ENCODE results near the gene PHF13. TPM values are rescaled to one million over a fixed set of nuclear protein-coding genes. Genes with fewer than 3 reads are reported as not detected.
"Not testable (repeated sequence)": the region's sequence is repeated elsewhere in the genome, so short reads cannot be mapped to it uniquely, and the experiment has no call there.

PHF13 gene
- total RNA-seq, 1 donor from 2014 or later = 13.3 TPM

DNA sequence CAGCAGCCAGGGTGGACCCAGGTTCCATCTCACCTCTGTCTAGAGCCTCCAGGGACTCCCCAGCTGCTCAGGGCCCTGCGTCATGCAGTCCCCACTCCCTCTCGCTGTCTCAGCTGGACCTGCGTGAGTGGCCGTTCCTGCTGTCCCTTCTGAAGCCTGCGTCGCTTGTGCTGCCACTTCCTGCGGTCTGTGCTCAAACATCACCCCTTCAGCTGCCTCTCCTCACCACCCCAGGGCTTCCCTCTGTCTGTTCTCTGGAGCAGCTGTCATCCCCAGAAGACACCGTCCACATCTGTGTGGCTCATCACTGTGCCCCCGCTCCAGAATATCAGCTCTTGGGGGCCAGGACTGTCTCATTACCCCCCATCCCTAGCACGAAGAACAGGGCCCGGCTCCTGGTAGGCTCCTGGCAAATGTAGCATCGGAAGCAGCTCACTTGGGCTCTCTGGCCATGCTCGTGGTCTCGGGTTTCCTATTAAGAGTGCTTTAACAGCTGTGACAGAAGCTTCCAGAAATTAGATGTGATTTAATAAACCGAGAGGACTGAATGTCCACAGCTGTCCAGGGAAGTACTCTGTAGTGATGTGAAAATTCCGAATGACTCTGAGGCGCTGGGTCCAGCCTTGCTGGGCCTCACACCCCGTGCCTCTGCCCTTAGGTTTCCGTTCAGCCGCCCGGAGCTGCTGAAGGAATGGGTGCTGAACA is 14.5 kb downstream of the PHF13 start:
- DNase-seq (ENCODE audit: low spot score) = no peak

DNA sequence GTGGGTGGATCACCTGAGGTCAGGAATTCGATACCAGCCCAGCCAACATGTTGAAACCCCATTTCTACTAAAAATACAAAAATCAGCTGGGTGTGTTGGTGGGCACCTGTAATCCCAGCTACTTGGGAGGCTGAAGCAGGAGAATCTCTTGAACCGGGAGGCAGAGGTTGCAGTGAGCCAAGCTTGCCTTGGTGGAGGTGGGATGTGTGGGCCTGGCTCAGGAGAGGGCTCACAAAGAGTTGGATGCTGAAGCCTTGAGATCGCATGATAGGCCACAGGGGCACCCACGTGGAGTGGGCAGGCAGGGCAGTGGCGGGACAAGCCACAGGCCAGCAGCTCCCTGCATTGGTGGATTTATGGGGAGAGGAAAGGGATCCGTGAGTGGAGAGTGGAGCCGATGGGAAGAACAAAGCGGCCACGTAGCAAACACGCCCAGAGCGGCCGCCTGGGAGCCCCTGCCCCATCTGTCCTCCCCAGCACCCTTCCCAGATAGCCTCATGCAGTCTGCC is 15.5 kb downstream of the PHF13 start:
- no peak for DNase-seq (ENCODE audit: low spot score)

DNA sequence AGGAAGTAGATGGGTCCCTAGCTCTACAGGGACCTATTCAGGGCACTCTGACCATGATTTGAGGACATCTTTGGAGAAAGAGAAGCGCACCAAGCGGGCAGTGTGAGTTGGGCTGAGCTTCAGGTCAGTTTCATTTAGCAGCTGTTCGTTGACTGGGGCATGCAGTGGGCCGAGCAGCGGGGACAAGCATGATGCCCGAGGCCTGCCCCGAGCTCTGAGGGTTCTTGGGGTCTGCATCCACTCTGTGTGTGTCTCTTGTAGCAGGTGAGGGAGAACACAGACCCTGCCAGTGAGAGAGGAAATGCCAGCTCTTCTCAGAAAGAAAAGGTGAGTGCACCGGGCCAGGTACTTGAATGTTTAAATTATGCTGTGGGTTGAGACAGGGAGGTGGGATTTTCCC is 16.5 kb downstream of the PHF13 start:
- no peak for DNase-seq (ENCODE audit: low spot score)

DNA sequence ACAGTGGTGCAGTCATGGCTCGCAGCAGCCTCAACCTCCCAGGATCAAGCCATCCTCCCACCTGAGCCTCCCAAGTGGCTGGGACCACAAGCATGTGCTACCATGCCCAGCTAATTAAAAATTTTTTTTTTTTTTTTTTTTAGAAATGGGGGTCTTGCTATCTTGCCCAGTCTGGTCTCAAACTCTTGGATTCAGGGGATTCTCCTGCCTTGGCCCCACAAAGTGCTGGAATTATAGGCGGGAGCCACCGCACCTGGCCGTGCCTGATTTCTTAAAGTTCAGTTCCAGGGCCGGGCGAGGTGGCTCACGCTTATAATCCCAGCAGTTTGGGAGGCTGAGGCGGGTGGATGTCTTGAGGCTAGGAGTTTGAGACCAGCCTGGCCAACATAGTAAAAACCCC is 17.5 kb downstream of the PHF13 start:
- no peak for DNase-seq (ENCODE audit: low spot score)

DNA sequence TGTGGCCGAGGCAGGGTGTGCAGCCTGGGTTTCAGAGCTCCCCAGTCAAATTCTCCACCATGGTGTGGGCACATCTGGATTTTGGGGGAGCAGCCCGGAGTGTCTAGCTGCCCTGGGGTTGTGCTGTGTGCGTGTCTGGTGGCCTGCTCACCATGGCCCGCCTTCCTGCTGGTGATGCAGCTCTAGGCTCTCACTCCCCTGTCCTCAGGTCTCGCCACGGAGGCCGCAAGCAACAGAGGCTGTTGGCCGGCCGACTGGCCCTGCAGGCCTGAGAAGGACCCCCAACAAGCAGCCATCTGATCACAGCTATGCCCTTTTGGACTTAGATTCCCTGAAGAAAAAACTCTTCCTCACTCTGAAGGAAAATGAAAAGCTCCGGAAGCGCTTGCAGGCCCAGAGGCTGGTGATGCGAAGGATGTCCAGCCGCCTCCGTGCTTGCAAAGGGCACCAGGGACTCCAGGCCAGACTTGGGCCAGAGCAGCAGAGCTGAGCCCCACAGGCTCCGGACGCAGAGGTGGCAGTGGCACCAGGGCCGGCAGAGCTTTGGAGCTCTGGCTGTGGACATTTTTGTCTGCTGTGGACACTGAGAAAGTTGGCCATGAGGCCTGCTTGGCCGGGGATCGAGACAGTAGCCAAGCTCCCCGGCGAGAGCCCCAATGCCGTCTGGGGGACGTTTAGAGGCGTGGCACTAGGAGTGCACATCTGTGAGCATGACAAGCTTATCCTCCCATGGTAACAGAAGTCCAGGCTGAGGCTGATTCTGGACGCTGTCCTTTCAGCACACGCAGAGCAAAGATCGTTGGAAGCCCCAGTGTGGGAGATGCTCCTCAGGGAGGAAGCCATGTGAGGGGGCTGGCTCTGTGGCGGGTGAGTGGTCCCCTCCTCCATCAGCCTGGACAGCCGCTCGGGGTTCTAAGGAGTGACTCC is 19.3 kb downstream of the PHF13 start:
- DNase-seq (ENCODE audit: low spot score) = no peak

DNA sequence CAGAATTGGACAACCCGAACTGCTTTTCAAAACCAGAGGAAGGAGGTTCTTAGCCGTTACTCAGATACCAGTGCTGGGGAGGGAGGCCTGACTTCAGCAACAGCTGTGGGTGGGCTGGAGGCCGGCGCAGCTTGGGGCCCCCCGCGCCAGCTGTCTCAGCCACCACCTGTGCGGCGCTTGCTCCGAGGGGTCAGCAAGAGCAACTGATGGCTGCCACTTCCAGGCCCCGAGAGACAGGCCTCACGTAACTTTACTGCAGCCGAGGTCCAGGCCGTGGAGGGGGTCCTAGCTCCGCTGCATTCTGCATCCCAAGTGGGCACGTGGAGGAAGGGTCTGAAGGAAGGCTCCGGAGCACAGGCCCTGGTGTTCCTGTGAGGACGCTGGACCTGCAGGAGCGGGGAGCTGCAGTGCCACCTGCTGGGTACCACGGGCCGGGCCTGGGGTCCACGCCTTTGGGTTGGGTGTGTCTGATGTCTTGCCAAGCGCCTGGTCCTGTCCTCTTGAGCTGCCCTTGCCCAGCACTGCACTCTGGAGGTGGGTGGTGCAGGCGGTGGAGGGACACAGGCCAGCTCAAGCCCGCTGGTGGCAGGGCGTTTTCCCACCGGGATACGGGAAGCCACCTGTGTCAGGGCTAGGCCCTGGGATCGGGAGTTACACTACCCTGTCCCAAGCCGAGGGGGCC is 21.0 kb downstream of the PHF13 start:
- DNase-seq (ENCODE audit: low spot score) = no peak

DNA sequence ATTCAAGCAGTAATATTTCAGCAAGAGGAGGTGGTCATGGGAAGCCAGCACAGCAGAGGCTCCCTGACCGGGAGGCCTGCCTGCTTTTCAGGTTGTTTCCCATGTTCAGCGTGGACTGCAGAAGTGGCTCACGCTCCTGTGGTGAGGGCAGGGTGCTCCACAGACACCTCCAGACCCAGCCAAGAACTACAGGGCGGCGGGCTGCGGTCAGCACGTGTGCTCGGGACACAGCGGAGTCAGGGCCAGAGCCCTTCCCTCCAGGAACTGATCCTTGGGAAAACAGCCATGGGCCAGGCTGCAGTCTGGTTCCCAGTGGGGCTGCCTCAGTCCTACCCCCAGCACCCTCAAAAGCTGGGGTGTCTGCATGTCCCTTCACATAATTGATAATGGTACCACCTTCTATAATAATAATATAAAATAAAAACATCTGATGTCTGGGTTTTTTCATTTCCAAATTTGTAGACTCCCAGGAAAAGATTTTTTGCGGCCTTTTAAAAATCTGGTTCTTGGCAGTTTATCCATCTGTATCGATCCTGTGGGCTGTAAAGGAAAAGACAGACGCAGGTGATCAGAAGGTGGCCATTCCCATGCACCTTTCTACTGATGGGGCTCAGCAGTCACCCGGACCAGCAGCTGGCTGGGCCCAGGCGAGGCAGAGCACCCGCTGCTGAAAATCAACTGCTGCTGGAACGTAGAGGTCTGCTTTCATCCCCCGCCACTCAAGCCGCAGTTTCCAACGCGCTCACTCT is 21.8 kb downstream of the PHF13 start:
- no peak for DNase-seq (ENCODE audit: low spot score)

DNA sequence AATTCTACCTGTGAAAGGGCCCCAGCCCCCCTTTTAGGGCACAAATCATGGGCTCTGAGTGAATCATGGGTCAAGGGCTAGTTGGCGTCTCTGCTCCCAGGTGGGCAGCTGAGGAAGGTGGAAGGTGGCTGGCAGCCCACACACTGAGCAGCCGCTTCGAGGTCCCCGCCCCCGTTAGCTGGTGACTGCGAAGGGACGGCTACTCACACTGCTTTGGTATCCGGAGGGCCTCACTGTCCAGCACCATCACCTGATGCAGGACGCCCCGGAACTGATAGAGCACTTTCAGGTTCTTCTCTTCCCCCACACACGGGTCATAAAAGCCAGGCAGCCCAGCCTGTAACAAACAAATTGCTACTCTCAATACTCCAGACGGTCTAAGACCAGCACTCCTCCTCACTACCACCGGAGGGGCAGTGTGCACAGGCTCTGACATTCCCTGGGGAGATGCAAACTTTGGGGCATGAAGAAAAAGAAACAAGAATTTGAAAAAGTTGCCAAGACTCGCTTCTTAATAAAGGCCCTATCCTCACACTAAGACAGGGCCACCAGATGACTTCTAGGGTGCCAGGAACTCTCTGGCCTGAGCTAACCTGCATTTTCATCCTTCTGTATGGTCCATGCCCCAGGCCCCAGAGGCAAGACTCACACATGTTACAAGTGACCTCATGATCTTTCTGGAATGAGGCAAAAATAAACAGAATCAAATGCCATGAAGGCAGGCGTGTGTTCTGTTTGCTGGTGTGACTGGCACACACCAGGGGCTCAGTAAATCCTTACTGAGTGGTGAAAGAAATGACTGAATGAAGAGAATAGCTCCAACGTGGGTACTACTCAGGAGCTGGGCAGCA is 22.6 kb downstream of the PHF13 start:
- no peak for DNase-seq (ENCODE audit: low spot score)

DNA sequence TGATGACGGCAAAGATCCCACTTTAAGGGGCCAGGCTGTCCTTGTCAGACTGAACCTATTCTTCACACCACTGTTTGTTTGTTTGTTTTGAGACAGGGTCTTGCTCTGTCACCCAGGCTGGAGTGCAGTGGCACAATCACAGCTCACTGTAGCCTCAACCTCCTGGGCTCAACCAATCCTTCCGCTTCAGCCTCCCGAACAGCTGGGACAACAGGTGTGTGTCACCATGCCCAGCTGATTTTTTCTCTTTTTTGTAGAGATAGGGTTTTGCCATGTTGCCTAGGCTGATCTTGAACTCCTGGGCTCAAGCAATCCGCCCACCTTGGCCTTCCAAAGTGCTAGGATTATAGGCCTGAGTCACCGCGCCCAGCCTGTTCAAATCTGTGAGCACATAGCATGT is 23.2 kb downstream of the PHF13 start:
- not testable (repeated sequence) for DNase-seq (ENCODE audit: low spot score)

DNA sequence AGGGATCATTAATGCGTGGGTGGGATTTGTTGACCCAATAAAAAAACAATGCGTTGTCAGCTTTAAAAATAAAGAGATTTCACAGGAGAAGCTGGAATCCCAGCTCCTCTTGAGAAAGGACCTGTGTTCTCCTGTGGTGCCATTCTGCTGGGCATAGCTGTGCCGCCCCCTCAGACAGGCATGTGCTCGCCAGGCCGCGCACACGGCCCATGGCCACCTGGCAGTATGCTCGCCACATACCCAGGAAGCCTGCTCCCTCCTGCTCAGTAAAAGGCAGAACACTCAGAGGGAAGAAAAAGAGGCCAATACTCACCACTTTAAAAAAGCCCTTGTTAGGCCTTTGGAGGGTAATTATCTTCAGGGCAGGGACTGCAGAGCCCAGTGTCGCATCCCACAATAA is 24.2 kb downstream of the PHF13 start:
- no peak for DNase-seq (ENCODE audit: low spot score)

DNA sequence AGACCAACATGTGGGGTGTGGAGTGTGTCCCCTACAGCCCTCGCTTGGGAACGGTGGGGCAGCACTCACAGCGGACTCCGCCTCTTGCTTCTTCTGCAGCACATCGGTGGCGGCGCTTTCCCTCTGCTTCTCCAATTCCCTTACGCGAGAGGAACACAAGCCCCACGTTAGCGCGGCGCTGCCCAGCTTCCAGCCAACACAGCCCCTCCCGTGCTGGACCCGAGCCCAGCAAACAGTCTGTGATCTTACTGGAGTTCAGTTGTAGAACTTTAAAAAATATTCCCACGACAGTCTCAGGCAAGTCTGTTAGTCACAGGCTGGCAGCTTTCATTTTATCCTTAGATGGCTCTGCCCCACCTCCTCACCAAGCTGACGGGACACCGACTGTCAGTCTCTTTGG is 24.7 kb downstream of the PHF13 start:
- peak; percentile 93 for DNase-seq (ENCODE audit: low spot score)

DNA sequence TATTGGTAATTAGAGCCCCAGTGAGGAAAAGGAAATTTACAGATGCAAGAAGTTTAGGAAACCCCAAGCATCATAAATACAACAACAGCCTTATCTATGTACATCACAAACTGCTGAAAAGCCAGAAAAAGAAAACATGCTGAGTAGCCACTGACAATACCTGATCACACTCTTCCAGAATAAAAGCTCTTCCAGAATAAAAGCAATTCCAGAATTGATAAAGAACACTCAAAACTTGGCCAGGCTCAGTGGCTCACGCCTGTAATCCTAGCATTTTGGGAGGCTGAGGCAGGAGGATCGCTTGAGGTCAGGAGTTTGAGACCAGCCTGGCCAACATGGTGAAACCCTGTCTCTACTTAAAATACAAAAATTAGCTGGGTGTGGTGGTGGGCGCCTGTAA is 27.3 kb downstream of the PHF13 start:
- DNase-seq (ENCODE audit: low spot score) = not testable (repeated sequence)

DNA sequence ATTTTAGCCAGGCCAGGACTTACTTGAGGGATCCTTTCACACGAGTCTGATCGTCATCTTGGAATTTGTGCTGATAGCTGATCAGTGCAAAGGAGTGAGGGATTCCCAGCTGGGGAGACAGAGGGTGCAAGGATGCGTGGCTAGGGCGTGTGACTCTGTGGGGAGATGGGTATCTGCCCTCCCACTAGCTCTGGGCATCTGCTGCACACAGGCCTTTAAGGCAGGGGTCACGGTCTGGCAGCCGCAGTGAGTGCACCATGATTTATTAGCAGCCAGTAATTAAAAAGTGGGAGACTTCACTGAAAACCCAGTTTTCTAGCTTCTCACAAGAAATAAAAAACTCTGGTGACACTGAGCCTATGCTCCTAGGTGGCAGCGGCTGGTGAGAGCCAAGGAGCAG is 31.5 kb downstream of the PHF13 start:
- no peak for DNase-seq (ENCODE audit: low spot score)

DNA sequence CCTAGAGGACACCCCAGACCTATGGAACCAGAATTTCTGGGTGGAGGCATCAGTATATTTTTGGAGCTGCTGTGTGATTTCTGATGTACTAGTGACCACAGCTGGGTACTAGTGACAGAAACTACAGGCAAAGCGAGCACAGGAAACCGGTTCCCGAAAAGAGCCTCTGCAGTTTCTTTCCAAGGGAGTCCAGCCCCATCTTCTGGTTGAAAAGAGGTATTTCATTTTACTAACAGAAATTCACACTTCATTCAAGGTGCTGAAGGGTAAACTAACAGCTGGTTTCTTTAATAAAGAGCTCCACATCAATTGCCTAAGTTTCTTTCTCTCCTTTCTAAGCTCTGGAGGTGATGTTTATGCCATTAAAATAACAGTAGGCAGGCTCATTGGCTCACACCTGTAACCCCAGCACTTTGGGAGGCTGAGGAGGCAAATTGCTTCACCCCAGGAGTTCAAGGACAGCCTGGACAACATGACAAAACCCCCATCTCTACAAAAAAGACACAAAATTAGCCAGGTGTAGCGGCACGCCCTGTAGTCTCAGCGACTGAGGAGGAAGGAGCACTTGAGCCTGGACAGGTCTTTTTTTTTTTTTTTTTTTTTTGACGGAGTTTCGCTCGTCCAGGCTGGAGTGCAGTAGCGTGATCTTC is 33.1 kb downstream of the PHF13 start:
- no peak for DNase-seq (ENCODE audit: low spot score)

DNA sequence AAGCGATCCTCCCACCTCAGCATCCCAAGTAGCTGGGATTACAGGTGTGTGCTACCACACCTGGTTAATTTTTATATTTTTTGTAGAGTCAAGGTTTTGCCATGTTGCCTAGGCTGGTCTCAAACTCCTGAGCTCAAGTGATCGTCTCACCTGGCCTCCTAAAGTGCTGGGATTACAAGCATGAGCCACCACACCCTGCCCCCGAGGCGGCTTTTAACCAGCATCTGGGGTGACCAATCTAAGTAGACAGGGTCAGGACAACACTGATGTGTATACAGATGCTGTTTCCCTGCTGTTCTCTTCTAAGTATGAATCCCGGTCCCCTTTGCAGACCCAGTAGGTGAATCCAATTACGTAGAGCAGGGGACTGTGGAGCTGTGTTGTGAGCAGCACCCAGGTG is 35.0 kb downstream of the PHF13 start:
- DNase-seq (ENCODE audit: low spot score) = no peak

DNA sequence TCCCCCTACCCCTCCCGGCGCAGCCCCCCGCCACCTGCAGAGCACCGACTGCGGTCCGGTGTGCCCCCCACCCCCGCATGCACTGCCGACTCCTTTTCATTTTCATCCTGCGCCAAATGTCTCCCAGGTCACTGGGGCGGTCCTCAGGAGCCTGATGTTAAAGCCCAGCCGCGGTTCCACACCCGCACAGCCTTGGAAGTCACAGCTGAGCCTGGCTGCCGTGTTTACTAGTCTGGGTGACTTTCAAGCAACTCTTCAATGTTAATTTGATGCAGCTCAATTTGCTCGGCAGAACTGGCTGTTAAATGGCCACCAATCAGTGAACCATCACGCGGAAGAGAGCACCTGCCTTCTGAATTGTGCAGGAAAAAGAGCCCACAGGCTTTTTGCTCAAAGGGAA is 38.4 kb downstream of the PHF13 start:
- DNase-seq (ENCODE audit: low spot score) = no peak

DNA sequence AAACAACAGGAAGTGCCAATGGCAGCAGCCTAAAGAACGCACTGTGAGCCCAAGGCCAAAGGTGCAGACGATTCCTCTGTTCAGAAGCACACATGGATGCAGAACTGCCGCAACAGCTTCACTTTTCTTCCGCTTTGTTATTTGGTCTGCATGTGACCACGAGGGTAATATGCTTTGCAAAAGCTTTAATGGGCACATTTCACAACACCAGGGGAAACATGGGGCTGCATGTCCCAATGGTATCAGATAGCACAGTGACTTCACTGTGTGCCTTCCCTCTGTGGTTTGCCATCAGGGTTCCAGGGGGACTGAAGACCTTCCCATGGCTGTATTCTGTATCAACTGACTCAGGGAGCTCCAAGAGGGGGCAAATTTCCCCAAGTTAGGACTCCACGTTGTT is 39.5 kb downstream of the PHF13 start:
- no peak for DNase-seq (ENCODE audit: low spot score)

DNA sequence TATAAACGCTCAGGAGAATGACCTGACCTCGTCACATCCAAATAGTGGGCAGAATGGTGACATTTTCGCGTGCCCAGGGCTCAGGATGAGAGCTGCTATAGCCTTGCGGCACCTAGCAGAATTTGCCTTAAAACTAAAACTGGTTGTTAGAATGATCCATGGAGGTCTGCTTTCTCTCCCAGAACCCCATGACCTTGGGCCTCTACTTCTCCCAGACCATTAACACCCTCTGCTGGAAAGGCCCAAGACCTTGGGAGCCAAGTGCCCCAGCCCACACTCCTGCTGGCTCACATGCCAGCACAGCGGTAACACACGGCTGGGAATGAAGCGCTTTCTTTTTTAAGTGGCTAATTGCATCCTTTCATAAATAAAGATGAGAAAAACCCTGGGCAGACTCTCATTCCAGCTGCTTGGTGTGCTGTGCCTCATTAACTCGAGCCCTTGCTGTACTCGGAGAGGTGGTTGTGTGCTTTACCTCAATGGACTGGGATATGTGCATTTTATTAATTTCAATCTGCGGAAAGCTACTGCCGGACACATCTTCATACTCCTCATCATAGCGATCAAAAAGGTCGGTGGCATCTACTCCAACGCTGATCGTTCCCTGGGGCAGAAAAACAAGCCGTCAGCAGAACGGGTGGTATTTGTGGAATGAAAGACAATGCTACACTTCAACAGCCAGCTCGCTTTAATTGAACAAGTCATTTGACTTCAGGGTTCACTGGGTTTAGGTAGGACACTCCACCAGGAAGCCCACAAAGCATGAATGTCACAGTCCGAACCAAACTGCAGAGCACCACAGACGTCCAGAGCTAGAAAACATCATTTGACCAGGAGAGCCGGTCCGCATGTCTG is 40.1 kb downstream of the PHF13 start:
- no peak for DNase-seq (ENCODE audit: low spot score)

DNA sequence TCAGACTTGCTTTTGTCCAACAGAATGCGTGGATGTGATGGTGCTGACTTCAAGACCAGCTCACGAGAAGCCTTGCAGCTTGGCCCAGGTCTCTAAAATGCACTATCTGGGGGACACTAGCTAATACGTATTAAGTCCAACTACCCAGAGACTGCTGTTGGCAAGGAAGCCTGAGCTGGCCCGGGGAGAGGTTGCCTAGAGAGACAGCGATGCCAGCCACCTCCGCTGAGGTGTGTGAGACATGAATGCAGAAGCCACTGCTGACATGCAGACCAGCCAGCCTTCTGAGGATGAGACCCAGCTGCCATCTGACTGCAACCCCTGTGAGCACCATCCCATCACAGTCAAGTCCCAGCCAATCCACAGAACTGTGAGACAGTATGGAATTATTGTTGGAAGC is 43.6 kb downstream of the PHF13 start:
- no peak for DNase-seq (ENCODE audit: low spot score)

Measured in mesenteric fat pad (tissue), 1 donor.